HG03565 (cell line): ENCODE data around the gene APC.
"Not testable (repeated sequence)": the region's sequence is repeated elsewhere in the genome, so short reads cannot be mapped to it uniquely, and the experiment has no call there.

Experiments
- ATAC-seq: cut with Tn5 transposase; IDR thresholded peaks from one replicate; pipeline ENCODE4 v1.9.1; 2021; ENCODE audit warnings: mild to moderate bottlenecking, moderate library complexity; ENCODE audit not compliant: unreplicated experiment

The APC gene

DNA sequence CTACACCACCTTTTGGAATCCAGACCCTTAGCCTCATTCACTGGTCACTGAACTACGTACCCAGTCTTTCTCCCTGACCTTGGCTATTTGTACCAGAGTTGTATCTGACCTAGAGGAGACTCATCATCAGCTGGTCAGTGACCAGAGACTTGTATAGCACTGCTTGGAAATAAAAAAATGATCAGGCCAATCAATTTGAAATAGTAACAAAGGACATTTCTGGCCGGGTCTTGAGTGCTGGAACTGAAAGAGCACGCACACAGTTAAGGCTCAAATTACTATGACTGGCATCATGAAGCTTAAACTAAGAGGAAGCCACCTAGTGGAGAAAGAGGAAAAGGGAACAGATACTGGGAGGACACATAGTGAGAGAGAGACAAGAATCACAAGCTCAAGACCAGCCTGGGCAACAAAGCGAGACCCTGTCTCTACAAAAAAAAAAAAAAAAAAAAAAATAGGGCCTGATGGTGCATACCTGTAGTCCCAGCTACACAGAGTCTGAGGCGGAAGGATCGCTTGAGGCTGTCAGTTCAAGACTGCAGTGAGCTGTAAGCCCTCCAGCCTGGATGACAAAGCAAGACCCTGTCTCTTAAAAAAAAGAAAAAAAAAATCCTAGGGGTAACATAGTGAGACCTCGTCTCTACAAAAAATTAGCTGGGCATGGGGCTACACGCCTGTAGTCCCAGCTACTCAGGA, 110.6 kb downstream of the APC start:
- peak; percentile 97 for ATAC-seq

- no peak for ATAC-seq
These were observed 112.2 kb downstream of the APC start for GRCh38 chr5:112849912-112850311.

GRCh38 chr5:112854651-112855050, 117.0 kb downstream of the APC start:
- ATAC-seq = no peak

GRCh38 chr5:112857866-112858265, 120.2 kb downstream of the APC start:
- ATAC-seq = no peak

GRCh38 chr5:112860571-112860928, 122.9 kb downstream of the APC start:
- ATAC-seq = not testable (repeated sequence)

GRCh38 chr5:112860929-112861637, 123.4 kb downstream of the APC start, which contains the start of gene SRP19:
SRP19 (plus strand) TSS chr5:112861287; CDS start chr5:112861377, 90 bp downstream.
- ATAC-seq = peak; percentile 96

DNA sequence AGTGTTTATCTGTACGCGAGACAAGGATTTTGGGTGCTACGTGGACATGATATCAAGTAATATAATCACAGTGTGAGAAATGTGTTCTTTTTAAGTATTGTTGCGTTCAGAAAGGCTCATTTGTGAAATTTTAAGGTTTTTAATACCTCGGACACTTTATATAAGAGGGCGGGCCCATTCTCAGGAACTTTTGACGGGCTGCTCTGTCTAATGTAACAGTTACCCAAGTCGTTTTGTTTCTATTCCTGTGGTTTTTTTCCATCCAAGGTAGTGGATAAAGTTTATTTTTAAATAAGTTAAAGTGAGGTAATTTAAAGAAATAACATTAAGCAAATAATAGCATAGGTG, 123.9 kb downstream of the APC start:
- ATAC-seq = no peak

DNA sequence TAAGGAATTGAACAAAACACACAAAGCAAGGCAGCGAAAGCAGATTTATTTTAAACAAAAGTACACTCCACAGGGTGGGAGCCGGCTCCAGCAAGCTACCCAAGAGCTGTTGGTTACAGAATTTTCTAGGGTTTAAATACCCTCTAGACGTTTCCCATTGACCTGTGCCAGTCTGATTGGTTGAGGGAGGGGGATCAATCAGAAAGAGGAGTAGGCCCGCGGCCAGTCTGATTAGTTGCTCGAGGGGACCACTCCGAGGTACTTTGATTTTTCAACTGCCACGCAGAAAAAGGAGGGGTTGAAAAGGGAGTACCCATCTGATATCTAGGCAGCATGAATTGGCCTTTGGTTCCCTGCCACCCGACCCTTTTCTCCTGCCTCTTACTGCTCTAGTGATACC, 124.4 kb downstream of the APC start:
- no peak for ATAC-seq

DNA sequence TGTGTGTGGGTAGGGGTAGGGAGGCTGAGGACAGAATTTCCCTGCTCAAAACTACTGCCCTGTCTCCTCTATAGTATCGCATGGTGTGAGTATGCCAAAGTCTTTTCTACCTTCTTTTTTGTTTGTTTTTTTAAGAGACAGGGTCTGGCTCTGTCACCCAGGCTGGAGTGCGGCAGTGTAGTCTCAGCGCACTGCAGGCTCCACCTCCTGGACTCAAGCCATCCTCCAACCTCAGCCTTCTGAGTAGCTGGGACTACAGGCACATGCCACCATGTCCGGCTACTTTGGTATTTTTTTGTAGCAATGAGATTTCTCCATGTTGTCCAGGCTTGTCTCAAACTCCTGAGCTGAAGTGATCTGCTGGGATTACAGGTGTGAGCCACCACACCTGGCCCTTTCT, 125.9 kb downstream of the APC start:
- no peak for ATAC-seq

GRCh38 chr5:112865128-112865527, 127.4 kb downstream of the APC start:
- no peak for ATAC-seq

- no peak for ATAC-seq
These were observed 129.1 kb downstream of the APC start for GRCh38 chr5:112866739-112867138.

GRCh38 chr5:112867411-112867810, 129.7 kb downstream of the APC start:
- no peak for ATAC-seq

GRCh38 chr5:112869948-112870347, 132.3 kb downstream of the APC start:
- ATAC-seq = no peak

GRCh38 chr5:112870966-112871365, 133.3 kb downstream of the APC start:
- no peak for ATAC-seq

DNA sequence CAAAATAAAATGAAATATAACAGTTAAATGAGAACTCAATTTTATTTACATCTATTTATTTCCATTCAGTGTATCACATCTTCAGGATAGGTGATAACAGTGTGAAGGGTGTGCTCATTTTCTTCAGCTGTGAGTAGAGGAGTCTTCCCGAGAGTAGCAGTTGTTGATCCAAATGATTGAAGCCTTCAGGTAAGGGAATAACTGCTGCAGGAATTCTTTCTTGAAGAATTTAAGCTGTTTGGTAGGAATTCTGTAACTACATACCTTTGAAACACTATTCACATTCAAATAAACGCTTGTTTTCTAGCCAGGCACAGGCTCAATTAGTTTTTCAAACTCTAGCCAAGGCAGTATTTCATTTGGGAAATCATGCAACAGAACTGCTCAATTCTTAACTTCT, 138.7 kb downstream of the APC start:
- no peak for ATAC-seq

GRCh38 chr5:112878101-112878500, 140.4 kb downstream of the APC start:
- no peak for ATAC-seq

GRCh38 chr5:112878760-112879159, 141.1 kb downstream of the APC start:
- no peak for ATAC-seq

DNA sequence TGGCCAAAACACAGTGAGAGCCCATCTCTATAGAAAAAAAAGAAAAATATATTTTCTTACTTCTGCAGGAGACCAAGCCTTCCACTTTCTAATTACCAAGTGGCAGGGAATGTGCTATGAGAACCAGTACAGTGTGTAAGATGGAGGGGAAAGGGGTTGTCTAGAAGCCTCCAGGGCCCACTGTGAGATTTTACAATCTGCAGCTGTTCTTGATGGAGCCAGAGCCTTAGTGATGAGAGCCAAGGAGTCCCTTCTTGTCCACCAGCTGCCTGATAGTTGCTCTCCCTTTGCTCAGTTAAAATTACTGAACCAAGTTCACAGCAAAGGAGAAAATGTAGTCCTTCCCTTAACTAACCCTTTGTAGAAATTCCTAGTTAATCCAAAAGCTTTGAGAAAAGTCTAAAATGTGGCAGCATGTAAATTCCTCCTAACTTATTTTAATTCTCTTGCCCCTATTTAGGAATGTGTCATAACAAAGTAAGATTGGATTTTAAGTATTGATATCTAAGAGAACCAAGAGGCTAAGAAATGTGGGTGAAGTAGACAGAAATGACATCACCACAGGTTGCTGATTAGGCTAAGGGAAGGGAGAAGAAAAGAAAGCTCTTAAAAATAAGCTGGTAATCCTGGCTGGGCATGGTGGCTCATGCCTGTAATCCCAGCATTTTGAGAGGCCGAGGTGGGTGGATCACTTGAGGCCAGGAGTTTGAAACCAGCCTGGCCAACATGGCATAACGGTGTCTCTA, 142.7 kb downstream of the APC start:
- ATAC-seq = no peak

GRCh38 chr5:112883192-112883591, 145.5 kb downstream of the APC start:
- ATAC-seq = no peak

- no peak for ATAC-seq
These were observed 147.3 kb downstream of the APC start for GRCh38 chr5:112885001-112885400.

DNA sequence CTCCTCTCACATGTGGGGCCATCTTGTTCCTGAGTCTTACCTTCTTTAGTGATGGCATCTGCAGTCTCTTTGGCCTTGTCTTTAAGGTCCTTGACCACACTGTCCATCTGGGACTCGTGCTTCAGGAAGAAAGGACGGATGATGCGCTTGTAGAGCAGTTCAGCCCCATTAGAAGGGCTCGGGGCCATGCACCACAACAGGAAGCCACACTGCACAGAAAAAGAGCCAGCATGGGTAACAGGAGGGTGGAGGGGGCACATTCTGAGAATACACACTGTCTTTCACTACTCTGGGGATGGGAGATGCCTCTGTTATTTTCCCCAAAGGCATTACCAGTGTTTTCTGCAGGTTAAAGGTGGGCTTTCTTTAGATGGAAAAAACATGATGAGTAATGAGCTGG, 149.3 kb downstream of the APC start:
- no peak for ATAC-seq

- not testable (repeated sequence) for ATAC-seq
These were observed 154.4 kb downstream of the APC start for GRCh38 chr5:112892066-112892465.
